ENCODE results near the gene ZNF469. TPM values are rescaled to one million over a fixed set of nuclear protein-coding genes. Genes with fewer than 3 reads are reported as not detected.

The ZNF469 gene, protein sequence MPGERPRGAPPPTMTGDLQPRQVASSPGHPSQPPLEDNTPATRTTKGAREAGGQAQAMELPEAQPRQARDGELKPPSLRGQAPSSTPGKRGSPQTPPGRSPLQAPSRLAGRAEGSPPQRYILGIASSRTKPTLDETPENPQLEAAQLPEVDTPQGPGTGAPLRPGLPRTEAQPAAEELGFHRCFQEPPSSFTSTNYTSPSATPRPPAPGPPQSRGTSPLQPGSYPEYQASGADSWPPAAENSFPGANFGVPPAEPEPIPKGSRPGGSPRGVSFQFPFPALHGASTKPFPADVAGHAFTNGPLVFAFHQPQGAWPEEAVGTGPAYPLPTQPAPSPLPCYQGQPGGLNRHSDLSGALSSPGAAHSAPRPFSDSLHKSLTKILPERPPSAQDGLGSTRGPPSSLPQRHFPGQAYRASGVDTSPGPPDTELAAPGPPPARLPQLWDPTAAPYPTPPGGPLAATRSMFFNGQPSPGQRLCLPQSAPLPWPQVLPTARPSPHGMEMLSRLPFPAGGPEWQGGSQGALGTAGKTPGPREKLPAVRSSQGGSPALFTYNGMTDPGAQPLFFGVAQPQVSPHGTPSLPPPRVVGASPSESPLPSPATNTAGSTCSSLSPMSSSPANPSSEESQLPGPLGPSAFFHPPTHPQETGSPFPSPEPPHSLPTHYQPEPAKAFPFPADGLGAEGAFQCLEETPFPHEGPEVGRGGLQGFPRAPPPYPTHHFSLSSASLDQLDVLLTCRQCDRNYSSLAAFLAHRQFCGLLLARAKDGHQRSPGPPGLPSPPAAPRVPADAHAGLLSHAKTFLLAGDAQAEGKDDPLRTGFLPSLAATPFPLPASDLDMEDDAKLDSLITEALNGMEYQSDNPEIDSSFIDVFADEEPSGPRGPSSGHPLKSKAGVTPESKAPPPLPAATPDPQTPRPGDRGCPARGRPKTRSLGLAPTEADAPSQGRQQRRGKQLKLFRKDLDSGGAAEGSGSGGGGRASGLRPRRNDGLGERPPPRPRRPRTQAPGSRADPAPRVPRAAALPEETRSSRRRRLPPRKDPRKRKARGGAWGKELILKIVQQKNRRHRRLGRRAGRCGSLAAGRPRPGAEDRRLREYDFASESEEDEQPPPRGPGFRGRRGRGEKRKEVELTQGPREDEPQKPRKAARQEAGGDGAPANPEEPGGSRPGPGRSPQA (N-terminal part only)
- total RNA-seq = 7.0 and 10.0 TPM in 2 replicates

DNA sequence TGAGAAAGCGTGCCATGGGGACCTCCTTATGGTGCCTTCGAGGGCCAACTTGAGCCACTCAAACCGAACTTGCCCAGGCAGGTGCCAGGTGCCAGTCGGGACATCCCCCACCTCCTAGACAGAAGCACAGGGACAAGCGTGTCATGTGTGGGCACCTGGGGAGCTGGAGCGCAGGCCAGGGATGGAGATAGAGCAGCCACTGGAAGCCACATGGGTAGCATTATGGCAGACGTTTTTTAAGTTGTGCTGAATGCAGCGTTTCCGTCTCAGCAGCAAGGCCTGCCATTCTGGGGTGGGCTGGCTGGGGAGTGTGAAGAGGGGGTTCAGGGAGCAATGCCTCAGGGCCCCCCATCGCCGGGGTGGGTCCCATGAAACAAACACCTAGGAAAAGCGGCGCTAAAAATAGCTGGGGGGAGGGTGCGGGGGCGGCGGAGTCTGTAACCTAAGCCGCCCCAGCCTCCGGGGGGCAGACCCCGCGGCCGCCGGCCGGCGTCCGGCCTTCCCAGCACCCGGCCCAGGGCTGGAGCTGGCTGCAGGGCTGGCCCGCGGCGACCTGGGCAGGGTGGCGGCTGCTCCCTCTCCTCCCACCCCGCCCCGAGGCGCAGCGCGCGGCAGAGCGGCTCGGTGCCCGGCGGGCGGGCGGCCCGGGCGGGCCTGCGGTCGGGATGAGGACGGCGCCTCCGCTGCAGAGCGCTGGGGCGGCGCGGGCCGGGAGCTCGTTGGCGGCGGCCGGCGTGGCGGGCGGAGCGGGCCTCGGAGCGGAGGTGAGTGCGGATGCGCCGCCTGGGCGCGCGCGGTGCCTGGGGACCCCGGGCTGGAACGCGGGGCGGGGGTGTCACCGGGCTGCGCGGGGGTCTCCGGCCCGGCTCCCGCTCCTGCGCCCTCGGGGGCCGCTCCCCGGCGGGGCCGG lies at the start of gene ZNF469:
Gene ZNF469, plus strand, starts transcription at position 469 of the 910 bp plus-strand sequence. CDS start 44,512 bp downstream, outside the sequence.

Other genes with a start within 250 kb of the ZNF469 start
- 1.3 and 5.6 TPM in 2 replicates for gene ZFPM1, start 70.3 kb downstream of the ZNF469 start, total RNA-seq
- 13.7 and 15.9 TPM in 2 replicates for gene ZC3H18, start 187.4 kb downstream of the ZNF469 start, total RNA-seq

Data from cardiac atrium fibroblast (primary cell).